CD4-positive, alpha-beta T cell treated with Interleukin-10 for 1 hour (primary cell): Measurements from ENCODE around the gene GCSH.
"Not testable (repeated sequence)": the region's sequence is repeated elsewhere in the genome, so short reads cannot be mapped to it uniquely, and the experiment has no call there.

Experiments
- DNase-seq: peaks from one replicate; pipeline ENCODE4 v3.0.0-alpha.2; 2020

The GCSH gene

GRCh38 chr16:81095953-81096714 is at the start of gene GCSH:
Gene GCSH (minus strand): TSS chr16:81096395. CDS start chr16:81096278, 117 bp downstream.
- peak; percentile 99 for DNase-seq

GRCh38 chr16:81143921-81144471 is 47.8 kb upstream of the GCSH start:
- no peak for DNase-seq

- no peak for DNase-seq
Measured at GRCh38 chr16:81142864-81143263, 46.7 kb upstream of the GCSH start.

- DNase-seq: no peak
Measured at GRCh38 chr16:81140930-81141780, 45.0 kb upstream of the GCSH start.

- no peak for DNase-seq
Measured at GRCh38 chr16:81138831-81139557, 42.8 kb upstream of the GCSH start.

GRCh38 chr16:81137754-81138153 is 41.6 kb upstream of the GCSH start:
- no peak for DNase-seq

GRCh38 chr16:81136390-81137335 is 40.5 kb upstream of the GCSH start:
- DNase-seq: no peak

- DNase-seq: no peak
Measured at GRCh38 chr16:81130126-81130525, 33.9 kb upstream of the GCSH start.

GRCh38 chr16:81128726-81129524 is 32.7 kb upstream of the GCSH start:
- DNase-seq: no peak

- DNase-seq: no peak
Measured at GRCh38 chr16:81127051-81127450, 30.9 kb upstream of the GCSH start.

GRCh38 chr16:81123092-81123852 is 27.1 kb upstream of the GCSH start:
- DNase-seq: no peak

- no peak for DNase-seq
Measured at GRCh38 chr16:81121474-81121990, 25.3 kb upstream of the GCSH start.

GRCh38 chr16:81117436-81117835 is 21.2 kb upstream of the GCSH start:
- no peak for DNase-seq

GRCh38 chr16:81116285-81116684 is 20.1 kb upstream of the GCSH start:
- no peak for DNase-seq

- no peak for DNase-seq
Measured at GRCh38 chr16:81112453-81112852, 16.3 kb upstream of the GCSH start.

GRCh38 chr16:81109274-81109673 is 13.1 kb upstream of the GCSH start:
- not testable (repeated sequence) for DNase-seq

- DNase-seq: no peak
Measured at GRCh38 chr16:81107511-81107910, 11.3 kb upstream of the GCSH start.

GRCh38 chr16:81106826-81107503 is 10.8 kb upstream of the GCSH start:
- no peak for DNase-seq

- DNase-seq: no peak
Measured at GRCh38 chr16:81105946-81106345, 9.8 kb upstream of the GCSH start.
